ENCODE data around the gene DHX36.

GRCh38 chr3:154275965-154276364 lies 48.3 kb downstream of the DHX36 start:
- TF ChIP-seq POLR2A (IDR thresholded peaks at IDR 0.05; ENCODE audit: low read depth, low read length) (no peak), BHLHE40 (IDR thresholded peaks at IDR 0.05; ENCODE audit: low read depth, low read length) (no peak), RFX5 (IDR thresholded peaks at IDR 0.05; ENCODE audit: low read depth, low read length) (no peak), MAZ (IDR thresholded peaks at IDR 0.05; ENCODE audit: borderline replicate concordance, low read depth, low read length) (no peak)
- TF ChIP-seq, protein P1, sequence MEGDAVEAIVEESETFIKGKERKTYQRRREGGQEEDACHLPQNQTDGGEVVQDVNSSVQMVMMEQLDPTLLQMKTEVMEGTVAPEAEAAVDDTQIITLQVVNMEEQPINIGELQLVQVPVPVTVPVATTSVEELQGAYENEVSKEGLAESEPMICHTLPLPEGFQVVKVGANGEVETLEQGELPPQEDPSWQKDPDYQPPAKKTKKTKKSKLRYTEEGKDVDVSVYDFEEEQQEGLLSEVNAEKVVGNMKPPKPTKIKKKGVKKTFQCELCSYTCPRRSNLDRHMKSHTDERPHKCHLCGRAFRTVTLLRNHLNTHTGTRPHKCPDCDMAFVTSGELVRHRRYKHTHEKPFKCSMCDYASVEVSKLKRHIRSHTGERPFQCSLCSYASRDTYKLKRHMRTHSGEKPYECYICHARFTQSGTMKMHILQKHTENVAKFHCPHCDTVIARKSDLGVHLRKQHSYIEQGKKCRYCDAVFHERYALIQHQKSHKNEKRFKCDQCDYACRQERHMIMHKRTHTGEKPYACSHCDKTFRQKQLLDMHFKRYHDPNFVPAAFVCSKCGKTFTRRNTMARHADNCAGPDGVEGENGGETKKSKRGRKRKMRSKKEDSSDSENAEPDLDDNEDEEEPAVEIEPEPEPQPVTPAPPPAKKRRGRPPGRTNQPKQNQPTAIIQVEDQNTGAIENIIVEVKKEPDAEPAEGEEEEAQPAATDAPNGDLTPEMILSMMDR (conservative IDR thresholded peaks at IDR 0.05; ENCODE audit: low read depth, low read length): no peak

All from IMR-90 (cell line).